PC-3 (cell line): ENCODE results near the gene GABRD. TPM values are rescaled to one million over a fixed set of nuclear protein-coding genes. Genes with fewer than 3 reads are reported as not detected.

Experiments
- ATAC-seq: fragments of 200-7000 bp; cut with Tn5 transposase; 2 replicates; pipeline ENCODE4 v1.9.1; 2020; ENCODE audit warnings: mild to moderate bottlenecking, moderate library complexity
- BruUV-seq: library from RNA; stranded (reverse); fragments of 400-500 nt; replicated peaks from 2 replicates; lab custom pipeline; 2021; lab: Mats Ljungman, UMichigan
- CTCF ChIA-PET: fragments of 300-600 bp; sonication (Branson Sonifier 250); formaldehyde crosslinking; loops from one replicate; lab custom pipeline; 2022; ENCODE audit warnings: antibody characterized with exemption; lab: Charles Lee
- POLR2A ChIA-PET: fragments of 300-600 bp; sonication (Branson Sonifier 250); formaldehyde crosslinking; loops from one replicate; lab custom pipeline; 2022; ENCODE audit warnings: antibody characterized with exemption; ENCODE audit not compliant: unreplicated experiment; lab: Charles Lee
- DNase-seq: peaks from one replicate; pipeline ENCODE4 v3.0.0-alpha.2; 2015
- H2AFZ ChIP-seq: fragments of 300-600 bp; sonication (generic); 2 replicates; pipeline ENCODE4 v1.6.0; 2016; ENCODE audit warnings: antibody characterized with exemption, low read length
- H3F3A ChIP-seq: fragments of 300-600 bp; sonication (generic); one replicate; pipeline ENCODE4 v1.6.0; 2017; ENCODE audit warnings: antibody characterized with exemption, low read length, control low read depth, mild to moderate bottlenecking; ENCODE audit not compliant: unreplicated experiment
- H3K27ac ChIP-seq: fragments of 300-600 bp; sonication (generic); 2 replicates; pipeline ENCODE4 v1.5.1; 2016; ENCODE audit warnings: mild to moderate bottlenecking, low read length
- H3K27me3 ChIP-seq: fragments of 300-600 bp; sonication (generic); 2 replicates; pipeline ENCODE4 v1.6.1; 2016; ENCODE audit warnings: low read length, mixed read lengths
- H3K36me3 ChIP-seq: fragments of 300-600 bp; sonication (generic); 2 replicates; pipeline ENCODE4 v1.6.1; 2016; ENCODE audit warnings: low read depth, mixed run types, low read length, mixed read lengths
- H3K4me1 ChIP-seq: fragments of 300-600 bp; sonication (generic); 2 replicates; pipeline ENCODE4 v1.5.1; 2016; ENCODE audit warnings: low read length; ENCODE audit not compliant: insufficient read depth
- H3K4me2 ChIP-seq: fragments of 300-600 bp; sonication (generic); 2 replicates; pipeline ENCODE4 v1.6.0; 2016; ENCODE audit warnings: low read length
- H3K4me3 ChIP-seq: fragments of 300-600 bp; sonication (generic); 2 replicates; pipeline ENCODE4 v1.5.1; 2016; ENCODE audit warnings: mild to moderate bottlenecking, low read length, mixed read lengths
- H3K79me2 ChIP-seq: fragments of 300-600 bp; sonication (generic); 2 replicates; pipeline ENCODE4 v1.6.1; 2017; ENCODE audit warnings: low read length, mixed read lengths
- H3K9ac ChIP-seq: fragments of 300-600 bp; sonication (generic); 2 replicates; pipeline ENCODE4 v1.6.0; 2016; ENCODE audit warnings: mild to moderate bottlenecking, low read length
- H3K9me2 ChIP-seq: fragments of 300-600 bp; sonication (generic); replicated peaks from 2 replicates; pipeline ENCODE4 v1.6.1; 2016; ENCODE audit warnings: mixed run types, low read length, mixed read lengths
- H3K9me3 ChIP-seq: fragments of 300-600 bp; sonication (generic); 2 replicates; pipeline ENCODE4 v1.6.1; 2016; ENCODE audit warnings: low read length, mixed read lengths
- H4K20me1 ChIP-seq: fragments of 300-600 bp; sonication (generic); 2 replicates; pipeline ENCODE4 v1.6.1; 2016; ENCODE audit warnings: low read length, mixed read lengths
- CTCF ChIP-seq: fragments of 300-600 bp; sonication (generic); conservative IDR thresholded peaks from 2 replicates; pipeline ENCODE4 v1.5.1; 2017; ENCODE audit warnings: antibody characterized with exemption, low read depth, mild to moderate bottlenecking, low read length
- EZH2 ChIP-seq: fragments of 300-600 bp; sonication (generic); IDR thresholded peaks from one replicate; pipeline ENCODE4 v1.6.1; 2017; ENCODE audit warnings: antibody characterized with exemption, mild to moderate bottlenecking, low read length; ENCODE audit not compliant: unreplicated experiment
- EZH2phosphoT487 ChIP-seq: fragments of 300-600 bp; sonication (generic); IDR thresholded peaks from 2 replicates; pipeline ENCODE4 v1.6.1; 2018; ENCODE audit warnings: mild to moderate bottlenecking, antibody characterized with exemption, low read length, borderline replicate concordance
- intact Hi-C: fragments of 100-400 bp; cut with micrococcal nuclease; formaldehyde crosslinking; loops from 2 replicates; pipeline ENCODE4 v1.9.0; 2023
- total RNA-seq: library from RNA; depleted of rRNA; stranded (reverse); fragments of >200 nt; gene quantifications from 2 replicates; pipeline ENCODE4 v1.2.3, GENCODE V29; 2014

The GABRD gene
- total RNA-seq, 1 experiment from 2014 or later: not detected

- Histone ChIP-seq H3K4me2 (no peak overlapping the region), H4K20me1 (no peaks in the 10 kb centered on the region), H2AFZ (no peak overlapping the region), H3K79me2 (no peaks in the 10 kb centered on the region), H3K9me3 (no peaks in the 10 kb centered on the region), H3K4me3 (no peak overlapping the region), H3K9ac (no peak overlapping the region), H3K4me1 (0 out of 2 replicates have a peak, but pooled peaks cover 1% of the 10 kb centered on the region), H3F3A (no peaks in the 10 kb centered on the region), H3K9me2 (no peaks in the 10 kb centered on the region), H3K27ac (no peak overlapping the region), H3K27me3 (peaks cover 32% of the 10 kb centered on the region), H3K36me3 (no peaks in the 10 kb centered on the region)
- intact Hi-C loops: no loop called here
- BruUV-seq: no TSS peak
- ATAC-seq (no peak), DNase-seq (no peak)
- POLR2A ChIA-PET: no interaction called here
- no peak for TF ChIP-seq EZH2
- no peak for TF ChIP-seq EZH2phosphoT487
- TF ChIP-seq CTCF: no peak
- CTCF ChIA-PET: no interaction called here
Measured at GRCh38 chr1:2020310-2020655, 1.1 kb downstream of the GABRD start.

GRCh38 chr1:2021550-2021949 lies 2.4 kb downstream of the GABRD start:
- Histone ChIP-seq H3K4me1 (no peaks in the 10 kb centered on the region), H3K4me2 (no peak overlapping the region), H3K36me3 (no peaks in the 10 kb centered on the region), H3K9ac (no peak overlapping the region), H3K9me2 (no peaks in the 10 kb centered on the region), H3K79me2 (no peaks in the 10 kb centered on the region), H3K4me3 (no peak overlapping the region), H3K9me3 (no peaks in the 10 kb centered on the region), H3F3A (no peaks in the 10 kb centered on the region), H3K27ac (no peak overlapping the region), H2AFZ (no peak overlapping the region), H3K27me3 (peaks cover 32% of the 10 kb centered on the region), H4K20me1 (no peaks in the 10 kb centered on the region)
- intact Hi-C loops: no loop called here
- no TSS peak for BruUV-seq
- no peak for ATAC-seq
- ChIA-PET CTCF (no interaction called here), POLR2A (interaction anchor here (0.5 kb wide), 1 partner anchor 116 kb away, joined by 8 read pairs; no protein-coding TSS in a partner anchor)
- TF ChIP-seq EZH2phosphoT487 (no peak), CTCF (no peak), EZH2 (no peak)
- no peak for DNase-seq

- H3K9me3 ChIP-seq: no peaks in the 10 kb centered on the region
- no TSS peak for BruUV-seq
- no peaks in the 10 kb centered on the region for H3K4me1 ChIP-seq
- CTCF ChIA-PET: no interaction called here
- DNase-seq (no peak), ATAC-seq (no peak)
- no peaks in the 10 kb centered on the region for H3K36me3 ChIP-seq
- TF ChIP-seq EZH2 (no peak), EZH2phosphoT487 (no peak), CTCF (no peak)
- H3K9me2 ChIP-seq: no peaks in the 10 kb centered on the region
- POLR2A ChIA-PET: no interaction called here
- peaks cover 32% of the 10 kb centered on the region for H3K27me3 ChIP-seq
- no peak overlapping the region for H2AFZ ChIP-seq
- H3K9ac ChIP-seq: no peak overlapping the region
- H3K79me2 ChIP-seq: no peaks in the 10 kb centered on the region
- H4K20me1 ChIP-seq: no peaks in the 10 kb centered on the region
- no peak overlapping the region for H3K27ac ChIP-seq
- intact Hi-C loops: no loop called here
- no peak overlapping the region for H3K4me2 ChIP-seq
- no peaks in the 10 kb centered on the region for H3F3A ChIP-seq
- H3K4me3 ChIP-seq: no peak overlapping the region
Measured at GRCh38 chr1:2022063-2022770, 3.1 kb downstream of the GABRD start.
